A549 (cell line): Measurements from ENCODE around the gene RAX2.

Experiments
- TF ChIP-seq, protein P1 (sequence below): IDR thresholded peaks from 2 replicates; pipeline ENCODE4 v1.6.1; 2012
- TF ChIP-seq, protein P2 (sequence below): fragments of >200 bp; sonication (Bioruptor Twin); formaldehyde crosslinking; IDR thresholded peaks from 3 replicates; pipeline ENCODE4 v1.5.1; 2016
- TF ChIP-seq, protein P3 (sequence below): fragments of >200 bp; sonication (Bioruptor Twin); formaldehyde crosslinking; IDR thresholded peaks from 3 replicates; pipeline ENCODE4 v1.6.1; 2016

DNA sequence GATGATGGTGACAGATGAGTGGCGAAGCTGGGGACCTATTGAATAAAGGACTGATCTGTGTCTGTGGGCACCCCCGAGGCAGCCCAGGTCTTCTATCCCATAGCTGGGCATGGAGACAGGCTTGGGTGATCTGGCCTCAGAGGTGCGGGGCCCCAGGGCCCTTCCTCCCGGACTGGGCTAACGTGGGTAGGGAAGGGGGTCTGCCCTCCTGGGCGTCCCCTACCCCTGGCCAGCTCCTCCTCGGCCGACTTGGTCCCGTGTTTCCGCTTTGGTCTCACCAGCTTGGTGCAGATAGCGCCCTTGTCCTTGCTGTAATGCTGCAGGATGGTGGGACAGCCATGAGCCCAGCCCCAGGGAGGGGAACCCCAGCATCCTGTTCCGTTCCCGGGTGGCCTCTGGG, 10.9 kb upstream of the RAX2 start:
- TF ChIP-seq, protein P1, sequence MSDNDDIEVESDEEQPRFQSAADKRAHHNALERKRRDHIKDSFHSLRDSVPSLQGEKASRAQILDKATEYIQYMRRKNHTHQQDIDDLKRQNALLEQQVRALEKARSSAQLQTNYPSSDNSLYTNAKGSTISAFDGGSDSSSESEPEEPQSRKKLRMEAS: no peak
- TF ChIP-seq, protein P2, sequence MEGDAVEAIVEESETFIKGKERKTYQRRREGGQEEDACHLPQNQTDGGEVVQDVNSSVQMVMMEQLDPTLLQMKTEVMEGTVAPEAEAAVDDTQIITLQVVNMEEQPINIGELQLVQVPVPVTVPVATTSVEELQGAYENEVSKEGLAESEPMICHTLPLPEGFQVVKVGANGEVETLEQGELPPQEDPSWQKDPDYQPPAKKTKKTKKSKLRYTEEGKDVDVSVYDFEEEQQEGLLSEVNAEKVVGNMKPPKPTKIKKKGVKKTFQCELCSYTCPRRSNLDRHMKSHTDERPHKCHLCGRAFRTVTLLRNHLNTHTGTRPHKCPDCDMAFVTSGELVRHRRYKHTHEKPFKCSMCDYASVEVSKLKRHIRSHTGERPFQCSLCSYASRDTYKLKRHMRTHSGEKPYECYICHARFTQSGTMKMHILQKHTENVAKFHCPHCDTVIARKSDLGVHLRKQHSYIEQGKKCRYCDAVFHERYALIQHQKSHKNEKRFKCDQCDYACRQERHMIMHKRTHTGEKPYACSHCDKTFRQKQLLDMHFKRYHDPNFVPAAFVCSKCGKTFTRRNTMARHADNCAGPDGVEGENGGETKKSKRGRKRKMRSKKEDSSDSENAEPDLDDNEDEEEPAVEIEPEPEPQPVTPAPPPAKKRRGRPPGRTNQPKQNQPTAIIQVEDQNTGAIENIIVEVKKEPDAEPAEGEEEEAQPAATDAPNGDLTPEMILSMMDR: no peak
- TF ChIP-seq, protein P3, sequence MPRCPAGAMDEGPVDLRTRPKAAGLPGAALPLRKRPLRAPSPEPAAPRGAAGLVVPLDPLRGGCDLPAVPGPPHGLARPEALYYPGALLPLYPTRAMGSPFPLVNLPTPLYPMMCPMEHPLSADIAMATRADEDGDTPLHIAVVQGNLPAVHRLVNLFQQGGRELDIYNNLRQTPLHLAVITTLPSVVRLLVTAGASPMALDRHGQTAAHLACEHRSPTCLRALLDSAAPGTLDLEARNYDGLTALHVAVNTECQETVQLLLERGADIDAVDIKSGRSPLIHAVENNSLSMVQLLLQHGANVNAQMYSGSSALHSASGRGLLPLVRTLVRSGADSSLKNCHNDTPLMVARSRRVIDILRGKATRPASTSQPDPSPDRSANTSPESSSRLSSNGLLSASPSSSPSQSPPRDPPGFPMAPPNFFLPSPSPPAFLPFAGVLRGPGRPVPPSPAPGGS: no peak
